ENCODE data around the gene BICD1.
"Not testable (repeated sequence)": the region's sequence is repeated elsewhere in the genome, so short reads cannot be mapped to it uniquely, and the experiment has no call there.

BICD1 gene

GRCh38 chr12:32229971-32230612 is 123.4 kb downstream of the BICD1 start:
- TF ChIP-seq, protein P1, sequence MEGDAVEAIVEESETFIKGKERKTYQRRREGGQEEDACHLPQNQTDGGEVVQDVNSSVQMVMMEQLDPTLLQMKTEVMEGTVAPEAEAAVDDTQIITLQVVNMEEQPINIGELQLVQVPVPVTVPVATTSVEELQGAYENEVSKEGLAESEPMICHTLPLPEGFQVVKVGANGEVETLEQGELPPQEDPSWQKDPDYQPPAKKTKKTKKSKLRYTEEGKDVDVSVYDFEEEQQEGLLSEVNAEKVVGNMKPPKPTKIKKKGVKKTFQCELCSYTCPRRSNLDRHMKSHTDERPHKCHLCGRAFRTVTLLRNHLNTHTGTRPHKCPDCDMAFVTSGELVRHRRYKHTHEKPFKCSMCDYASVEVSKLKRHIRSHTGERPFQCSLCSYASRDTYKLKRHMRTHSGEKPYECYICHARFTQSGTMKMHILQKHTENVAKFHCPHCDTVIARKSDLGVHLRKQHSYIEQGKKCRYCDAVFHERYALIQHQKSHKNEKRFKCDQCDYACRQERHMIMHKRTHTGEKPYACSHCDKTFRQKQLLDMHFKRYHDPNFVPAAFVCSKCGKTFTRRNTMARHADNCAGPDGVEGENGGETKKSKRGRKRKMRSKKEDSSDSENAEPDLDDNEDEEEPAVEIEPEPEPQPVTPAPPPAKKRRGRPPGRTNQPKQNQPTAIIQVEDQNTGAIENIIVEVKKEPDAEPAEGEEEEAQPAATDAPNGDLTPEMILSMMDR (conservative IDR thresholded peaks at IDR 0.05), result no peak
- TF ChIP-seq ZFX (IDR thresholded peaks at IDR 0.05), result no peak
- no peak overlapping the region for H3K27ac ChIP-seq

DNA sequence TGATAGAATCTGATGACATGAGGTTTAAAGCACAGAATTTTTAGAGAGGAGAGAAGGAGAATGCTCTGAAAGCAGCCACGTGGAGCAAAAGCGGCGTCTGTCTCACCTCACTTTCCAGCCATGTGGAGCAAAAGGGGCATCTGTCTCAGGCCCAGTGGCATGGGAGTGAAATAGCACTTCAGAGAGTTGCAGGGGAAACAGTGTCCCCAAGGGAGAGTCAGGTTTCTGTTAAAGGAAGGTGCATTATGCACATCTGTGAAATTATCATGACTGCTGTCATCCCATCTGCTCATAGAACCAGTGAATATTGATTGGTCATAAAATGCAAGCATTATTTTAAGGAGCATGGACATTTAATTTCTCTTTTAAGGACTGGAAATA is 124.0 kb downstream of the BICD1 start:
- TF ChIP-seq, protein P1 (conservative IDR thresholded peaks at IDR 0.05), result no peak
- no peak for TF ChIP-seq ZFX (IDR thresholded peaks at IDR 0.05)
- H3K27ac ChIP-seq, result no peak overlapping the region

GRCh38 chr12:32231361-32231760 is 124.7 kb downstream of the BICD1 start:
- H3K27ac ChIP-seq, result not testable (repeated sequence)

GRCh38 chr12:32233568-32233967 is 126.9 kb downstream of the BICD1 start:
- no peak overlapping the region for H3K27ac ChIP-seq
- no peak for TF ChIP-seq ZFX (IDR thresholded peaks at IDR 0.05)
- TF ChIP-seq, protein P1 (conservative IDR thresholded peaks at IDR 0.05), result no peak

- no peak for TF ChIP-seq ZFX (IDR thresholded peaks at IDR 0.05)
- TF ChIP-seq, protein P1 (conservative IDR thresholded peaks at IDR 0.05), result no peak
- no peak overlapping the region for H3K27ac ChIP-seq
Observed at GRCh38 chr12:32235251-32235650, 128.6 kb downstream of the BICD1 start.

- no peak overlapping the region for H3K27ac ChIP-seq
- TF ChIP-seq, protein P1 (conservative IDR thresholded peaks at IDR 0.05), result no peak
- TF ChIP-seq ZFX (IDR thresholded peaks at IDR 0.05), result no peak
Observed at GRCh38 chr12:32240162-32240561, 133.5 kb downstream of the BICD1 start.

DNA sequence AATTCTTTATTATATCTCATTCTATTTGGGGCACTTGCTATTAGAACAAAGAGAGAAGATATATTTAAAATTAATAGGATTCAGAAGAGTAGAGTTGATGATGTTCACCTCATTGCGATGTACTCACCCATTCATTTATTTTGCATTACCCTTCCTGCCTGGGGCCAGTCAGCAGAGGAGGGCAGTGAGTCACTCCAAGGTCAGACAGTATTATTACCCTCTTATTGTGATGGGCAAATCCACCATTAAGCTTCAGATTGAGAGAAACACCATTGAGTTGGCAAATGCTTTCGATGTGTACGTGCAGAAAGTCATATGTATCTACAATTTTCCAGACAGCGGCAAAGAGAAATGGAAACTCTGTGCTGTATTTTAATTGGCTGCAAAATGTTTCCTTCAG is 134.2 kb downstream of the BICD1 start:
- H3K27ac ChIP-seq, result no peak overlapping the region
- TF ChIP-seq, protein P1 (conservative IDR thresholded peaks at IDR 0.05), result no peak
- no peak for TF ChIP-seq ZFX (IDR thresholded peaks at IDR 0.05)

GRCh38 chr12:32242641-32243040 is 136.0 kb downstream of the BICD1 start:
- H3K27ac ChIP-seq, result no peak overlapping the region
- TF ChIP-seq, protein P1 (conservative IDR thresholded peaks at IDR 0.05), result no peak
- no peak for TF ChIP-seq ZFX (IDR thresholded peaks at IDR 0.05)
